NCI-H748 (cell line): Measurements from ENCODE around the gene CPNE9.
"Not testable (repeated sequence)": the region's sequence is repeated elsewhere in the genome, so short reads cannot be mapped to it uniquely, and the experiment has no call there.

Source experiments
- DNase-seq: peaks from one replicate; lab custom pipeline; 2025; ENCODE audit not compliant: unreplicated experiment; lab: John Stamatoyannopoulos, UW

Gene CPNE9

DNA sequence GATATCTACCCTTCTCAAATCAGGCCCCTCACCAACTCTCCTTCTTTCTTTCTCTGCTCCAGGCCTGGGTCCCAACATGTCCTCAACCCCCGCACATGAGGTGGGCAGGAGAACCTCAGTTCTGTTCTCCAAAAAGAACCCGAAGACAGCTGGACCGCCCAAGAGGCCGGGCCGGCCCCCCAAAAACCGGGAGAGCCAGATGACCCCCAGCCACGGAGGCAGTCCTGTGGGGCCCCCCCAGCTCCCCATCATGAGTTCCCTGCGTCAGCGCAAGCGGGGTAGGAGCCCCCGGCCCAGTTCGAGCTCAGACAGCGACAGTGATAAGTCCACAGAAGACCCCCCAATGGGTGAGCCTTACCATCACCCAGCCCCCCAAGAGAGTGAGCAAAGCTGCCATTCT lies 40.5 kb downstream of the CPNE9 start:
- no peak for DNase-seq

DNA sequence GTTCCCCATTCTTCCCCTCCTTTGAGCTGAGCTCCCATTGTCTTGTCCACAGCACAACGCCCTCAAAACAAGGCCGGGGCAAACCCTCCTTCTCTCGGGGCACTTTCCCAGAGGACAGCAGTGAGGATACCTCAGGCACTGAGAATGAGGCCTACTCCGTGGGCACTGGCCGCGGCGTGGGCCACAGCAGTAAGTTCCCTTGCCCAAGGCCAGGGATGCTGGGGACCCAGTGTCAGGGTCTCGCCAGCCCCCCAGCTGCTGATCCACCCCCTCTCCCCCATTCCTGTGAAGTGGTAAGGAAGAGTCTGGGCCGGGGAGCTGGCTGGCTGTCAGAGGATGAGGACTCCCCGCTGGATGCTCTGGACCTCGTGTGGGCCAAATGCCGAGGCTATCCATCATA lies 41.9 kb downstream of the CPNE9 start:
- DNase-seq: no peak

DNA sequence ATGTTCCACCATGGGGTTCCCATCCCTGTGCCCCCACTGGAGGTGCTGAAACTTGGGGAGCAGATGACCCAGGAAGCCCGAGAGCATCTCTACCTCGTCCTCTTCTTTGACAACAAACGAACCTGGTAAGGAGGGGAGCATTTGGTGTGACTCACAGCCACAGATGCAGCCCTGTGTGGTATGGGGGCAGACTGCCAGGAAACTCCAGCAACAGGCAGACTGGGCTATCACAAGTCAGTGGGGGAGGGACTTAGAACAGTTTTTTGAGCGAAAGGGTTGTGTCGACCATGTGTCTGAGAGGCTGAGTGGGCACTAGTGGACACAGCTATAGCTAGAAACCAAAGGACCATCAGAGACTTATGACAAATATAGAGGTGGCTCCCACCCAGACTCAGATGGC lies 42.7 kb downstream of the CPNE9 start:
- DNase-seq: no peak

DNA sequence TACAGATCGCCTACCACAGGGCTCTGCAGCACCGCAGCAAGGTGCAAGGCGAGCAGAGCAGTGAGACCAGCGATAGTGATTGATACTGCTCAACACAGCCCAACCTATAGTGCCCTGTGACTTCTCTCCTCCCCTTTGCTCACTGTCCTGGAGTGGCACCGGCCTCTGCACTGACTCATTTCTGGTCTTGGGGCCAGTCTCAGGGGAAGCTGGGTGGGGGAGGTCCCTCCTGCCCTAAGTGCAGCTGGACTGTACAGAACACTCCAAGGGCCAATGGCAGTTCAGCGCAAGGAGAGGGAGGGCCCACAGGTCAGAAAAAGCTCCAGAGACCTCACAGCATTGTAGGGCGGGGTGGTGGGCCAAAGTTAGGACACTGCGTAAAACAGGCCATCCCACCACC lies 43.6 kb downstream of the CPNE9 start:
- DNase-seq: no peak

DNA sequence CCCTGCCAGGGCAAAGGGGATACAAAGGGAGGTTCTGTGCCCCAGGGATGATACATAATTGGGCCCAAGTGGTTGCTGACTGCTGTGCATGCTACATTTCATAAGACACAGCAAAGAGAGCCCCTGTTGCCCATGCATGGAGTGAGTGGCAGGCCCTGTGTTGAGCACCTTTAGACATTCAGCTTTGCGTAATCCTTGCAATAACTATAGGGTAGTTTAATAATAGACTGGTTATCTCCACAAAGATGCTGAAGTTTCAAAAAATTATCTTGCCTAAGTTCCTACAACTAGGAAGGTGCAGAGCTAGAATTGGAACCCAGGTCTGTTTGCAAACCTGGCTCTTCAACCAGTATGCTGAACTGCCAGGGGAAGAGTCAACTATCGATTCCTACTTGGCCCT lies 44.4 kb downstream of the CPNE9 start:
- DNase-seq: no peak

DNA sequence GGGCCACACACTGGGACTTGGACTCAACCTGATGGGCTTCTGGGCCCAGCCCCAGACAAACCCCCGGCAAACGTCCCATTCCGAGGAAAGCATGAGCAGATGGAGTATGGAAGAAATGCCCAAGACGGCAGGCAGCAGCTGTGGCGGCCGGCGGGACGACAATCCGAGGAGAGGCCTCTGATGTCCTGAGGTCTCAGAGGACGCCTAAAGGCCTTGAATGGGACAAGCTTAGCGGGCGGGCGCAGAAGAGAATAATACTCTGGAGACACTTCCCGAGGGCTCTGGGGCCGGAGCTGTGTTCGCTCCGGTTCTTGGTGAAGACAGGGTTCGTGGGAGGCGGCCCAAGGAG lies 45.6 kb downstream of the CPNE9 start:
- no peak for DNase-seq

DNA sequence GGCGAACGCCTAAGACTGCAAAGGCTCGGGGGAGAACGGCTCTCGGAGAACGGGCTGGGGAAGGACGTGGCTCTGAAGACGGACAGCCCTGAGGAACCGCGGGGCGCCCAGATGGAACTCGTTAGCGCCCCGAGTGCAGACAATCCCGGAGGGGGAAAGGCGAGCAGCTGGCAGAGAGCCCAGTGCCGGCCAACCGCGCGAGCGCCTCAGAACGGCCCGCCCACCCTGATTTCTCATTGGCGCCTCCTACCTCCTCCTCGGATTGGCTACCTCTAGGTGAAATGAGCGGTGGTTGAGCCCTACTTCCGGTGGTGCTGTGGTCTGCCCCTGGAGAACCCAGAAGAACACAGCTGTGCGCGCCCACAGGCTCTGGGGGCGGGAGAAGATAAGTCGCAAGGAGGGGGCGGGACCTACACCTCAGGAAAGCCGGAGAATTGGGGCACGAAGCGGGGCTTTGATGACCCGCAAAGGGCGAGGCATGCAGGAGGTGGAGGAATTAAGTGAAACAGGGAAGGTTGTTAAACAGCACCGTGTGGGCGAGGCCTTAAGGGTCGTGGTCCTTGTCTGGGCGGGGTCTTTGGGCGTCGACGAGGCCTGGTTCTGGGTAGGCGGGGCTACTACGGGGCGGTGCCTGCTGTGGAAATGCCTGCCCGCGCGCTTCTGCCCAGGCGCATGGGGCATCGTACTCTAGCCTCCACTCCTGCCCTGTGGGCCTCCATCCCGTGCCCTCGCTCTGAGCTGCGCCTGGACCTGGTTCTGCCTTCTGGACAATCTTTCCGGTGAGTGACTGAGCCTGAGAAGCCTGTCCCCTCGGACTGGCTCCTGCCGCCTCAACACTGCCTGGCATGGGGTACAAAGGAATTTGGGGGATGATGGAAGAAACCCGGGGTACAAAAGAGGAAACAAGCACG lies 46.3 kb downstream of the CPNE9 start, which contains the start of gene OGG1:
TSS of gene OGG1 (plus strand) at position 308 of the 911 bp plus-strand sequence. CDS start at position 643, 335 bp downstream.
- peak; percentile 97 for DNase-seq

DNA sequence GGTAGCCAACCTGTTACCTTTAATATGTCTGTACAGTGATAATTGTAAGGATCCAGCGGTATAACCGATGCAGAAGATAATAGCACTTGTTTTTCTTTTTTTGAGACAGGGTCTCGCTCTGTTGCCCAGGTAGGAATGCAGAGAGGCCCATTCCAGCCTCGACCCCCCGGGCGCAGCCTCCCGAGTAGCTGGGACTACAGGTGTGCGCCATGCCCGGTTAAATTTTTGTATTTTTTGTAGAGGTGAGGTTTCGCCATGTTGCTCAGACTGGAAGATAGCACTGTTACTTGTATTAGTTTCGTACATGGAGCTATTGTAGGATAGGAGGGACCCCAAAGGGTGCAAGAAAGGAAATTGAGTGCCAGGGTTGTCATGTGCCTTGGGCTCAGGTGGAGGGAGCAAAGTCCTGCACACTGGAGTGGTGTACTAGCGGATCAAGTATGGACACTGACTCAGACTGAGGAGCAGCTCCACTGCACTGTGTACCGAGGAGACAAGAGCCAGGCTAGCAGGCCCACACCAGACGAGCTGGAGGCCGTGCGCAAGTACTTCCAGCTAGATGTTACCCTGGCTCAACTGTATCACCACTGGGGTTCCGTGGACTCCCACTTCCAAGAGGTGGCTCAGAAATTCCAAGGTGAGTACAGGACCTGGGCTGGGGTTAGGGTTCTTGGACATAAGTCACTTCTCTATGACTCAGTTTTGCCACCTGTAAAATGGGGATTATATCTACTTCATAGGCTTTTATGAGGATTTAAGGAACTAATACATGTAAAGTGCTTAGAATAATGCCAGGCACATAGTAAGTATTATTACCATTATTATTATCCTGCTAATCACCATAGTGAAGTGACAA lies 47.2 kb downstream of the CPNE9 start:
- no peak for DNase-seq

DNA sequence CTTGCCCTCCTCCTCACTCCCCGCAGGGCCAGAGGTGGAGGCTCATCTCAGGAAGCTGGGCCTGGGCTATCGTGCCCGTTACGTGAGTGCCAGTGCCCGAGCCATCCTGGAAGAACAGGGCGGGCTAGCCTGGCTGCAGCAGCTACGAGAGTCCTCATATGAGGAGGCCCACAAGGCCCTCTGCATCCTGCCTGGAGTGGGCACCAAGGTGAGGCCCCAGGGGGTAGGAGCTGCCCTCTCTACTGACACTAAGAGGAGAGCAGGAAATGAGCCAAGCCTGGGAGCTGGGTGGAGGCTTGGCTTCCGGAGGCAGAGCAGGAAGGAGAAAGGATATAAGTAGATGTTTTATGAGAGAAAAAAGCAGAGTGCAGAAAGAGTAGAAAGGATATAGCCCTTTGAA lies 51.0 kb downstream of the CPNE9 start:
- no peak for DNase-seq

DNA sequence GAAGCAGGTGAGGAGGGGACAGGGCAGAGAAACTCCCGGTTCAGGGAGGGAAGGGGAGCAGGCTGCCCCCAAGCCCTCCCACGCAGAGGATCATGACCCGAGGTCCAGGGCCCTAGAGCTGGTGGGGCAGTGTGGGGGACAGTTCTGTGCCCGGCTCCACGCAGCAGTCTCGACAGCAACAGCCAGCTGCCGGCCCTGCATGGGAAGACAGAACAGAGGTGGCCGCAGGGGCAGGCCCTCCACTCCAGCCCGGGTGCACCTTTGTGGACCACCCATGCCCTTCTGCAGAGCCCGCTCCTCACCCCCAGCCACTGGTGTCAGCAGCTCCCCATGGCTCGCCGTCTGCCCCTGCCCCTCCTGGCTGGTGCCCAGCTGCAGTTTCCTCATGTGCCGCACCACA lies 53.8 kb downstream of the CPNE9 start:
- no peak for DNase-seq

DNA sequence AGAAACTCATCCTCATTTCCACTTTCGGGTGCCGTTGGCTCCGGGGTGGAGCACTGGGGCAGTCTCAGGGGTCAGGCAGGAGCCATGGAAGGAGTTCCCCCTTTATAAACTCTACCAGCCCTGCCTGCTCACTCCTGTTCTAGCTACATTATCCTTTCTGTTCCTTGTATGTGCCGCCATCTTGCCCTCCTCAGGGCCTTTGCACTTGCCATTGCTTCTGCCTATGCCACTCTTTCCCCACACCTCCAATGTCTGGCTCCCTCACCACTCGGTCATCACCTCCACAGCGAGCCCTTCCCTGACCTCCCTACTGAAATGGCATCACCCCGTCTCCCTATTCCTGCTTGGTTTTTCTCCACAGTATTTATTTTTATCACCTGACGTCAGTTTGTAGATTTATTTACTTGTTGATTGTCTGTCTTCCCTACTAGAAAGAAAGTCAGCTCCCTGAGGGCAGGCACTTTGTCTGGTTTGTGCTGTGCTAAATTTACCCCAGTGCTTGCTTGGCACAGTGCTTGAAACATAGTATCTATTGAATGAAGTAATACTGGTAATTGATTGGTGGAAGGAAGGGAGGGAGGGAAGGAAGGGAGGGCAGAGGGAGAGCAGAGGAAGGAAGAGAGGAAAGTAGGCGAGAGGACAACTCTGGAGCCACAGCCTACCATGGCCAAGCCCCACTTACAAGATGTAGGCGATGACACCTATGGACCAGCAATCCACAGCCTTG lies 57.3 kb downstream of the CPNE9 start:
- no peak for DNase-seq

DNA sequence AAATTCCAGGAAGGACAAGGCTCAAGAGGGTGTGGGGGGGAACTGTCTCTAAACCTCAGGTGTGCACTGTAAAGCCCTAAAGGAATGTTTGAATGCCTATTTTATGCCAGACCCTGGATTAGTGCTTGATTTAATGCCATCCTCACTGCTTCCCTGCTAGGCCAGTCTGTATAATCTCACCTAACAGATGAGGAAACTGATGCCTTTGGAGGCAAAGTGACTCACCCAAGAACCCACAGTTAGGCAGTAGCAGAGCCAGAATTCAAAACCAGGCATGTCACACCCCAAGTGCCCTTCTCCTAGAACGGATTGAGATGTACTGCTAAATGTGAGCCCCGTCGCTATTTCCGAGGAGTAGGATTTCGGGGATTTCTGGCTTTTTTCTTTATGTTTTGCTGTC lies 58.3 kb downstream of the CPNE9 start:
- DNase-seq: no peak

DNA sequence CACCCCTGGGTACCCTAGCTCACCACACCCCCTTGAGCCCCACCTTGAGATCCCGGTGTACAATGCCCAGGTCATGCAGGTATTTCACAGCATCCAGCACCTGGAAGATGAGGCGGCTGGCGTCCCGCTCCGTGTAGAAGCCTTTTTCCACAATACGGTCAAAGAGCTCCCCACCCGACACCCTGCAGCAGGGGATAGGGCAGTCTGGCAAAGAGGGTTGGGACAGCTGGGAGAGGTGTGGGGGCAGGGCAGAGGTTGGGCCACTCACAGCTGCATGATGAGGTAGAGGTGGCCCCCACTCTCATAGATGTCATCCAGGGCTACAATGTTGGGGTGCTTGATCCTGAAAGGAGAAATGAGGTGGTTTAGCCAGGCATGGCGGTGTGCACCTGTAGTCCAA lies 59.2 kb downstream of the CPNE9 start:
- DNase-seq: no peak

DNA sequence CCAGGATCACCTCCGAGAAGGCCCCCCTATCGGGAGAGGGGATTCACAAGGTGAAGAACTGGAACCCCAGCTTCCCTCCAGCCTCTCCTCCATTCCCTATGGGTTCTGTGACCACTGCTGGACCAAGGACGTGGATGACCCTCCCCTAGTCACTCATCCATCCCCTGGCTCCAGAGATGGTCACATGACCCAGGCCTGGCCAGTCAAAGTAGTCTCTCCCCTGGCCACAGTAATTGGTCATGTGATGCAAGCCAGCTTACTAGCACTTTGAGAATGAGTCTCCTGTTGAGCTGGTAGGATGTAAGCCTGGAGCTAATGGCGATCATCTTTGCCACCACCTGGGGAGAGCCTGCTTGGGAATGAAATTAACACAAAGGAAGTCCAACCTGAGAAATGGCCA lies 62.2 kb downstream of the CPNE9 start:
- DNase-seq: no peak

DNA sequence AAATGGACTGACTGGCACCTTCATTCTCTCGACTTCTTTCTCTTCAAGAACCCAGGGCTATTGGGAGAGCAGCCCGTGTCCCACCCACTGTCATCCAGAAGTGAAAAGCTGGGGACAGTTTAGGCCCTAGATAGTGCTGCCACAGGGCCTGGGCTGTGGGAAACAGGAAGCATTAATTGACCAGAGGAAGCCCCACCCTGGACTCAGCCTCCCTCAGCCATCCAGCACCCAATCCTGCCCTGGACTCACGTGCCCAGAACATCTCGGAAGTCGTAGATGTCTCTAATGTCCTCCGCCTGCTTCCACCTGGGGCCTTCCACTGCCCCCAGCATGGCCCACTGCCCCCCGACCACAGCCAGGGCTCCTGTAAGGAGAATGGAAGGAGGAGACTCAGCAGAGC lies 63.8 kb downstream of the CPNE9 start:
- DNase-seq: no peak

DNA sequence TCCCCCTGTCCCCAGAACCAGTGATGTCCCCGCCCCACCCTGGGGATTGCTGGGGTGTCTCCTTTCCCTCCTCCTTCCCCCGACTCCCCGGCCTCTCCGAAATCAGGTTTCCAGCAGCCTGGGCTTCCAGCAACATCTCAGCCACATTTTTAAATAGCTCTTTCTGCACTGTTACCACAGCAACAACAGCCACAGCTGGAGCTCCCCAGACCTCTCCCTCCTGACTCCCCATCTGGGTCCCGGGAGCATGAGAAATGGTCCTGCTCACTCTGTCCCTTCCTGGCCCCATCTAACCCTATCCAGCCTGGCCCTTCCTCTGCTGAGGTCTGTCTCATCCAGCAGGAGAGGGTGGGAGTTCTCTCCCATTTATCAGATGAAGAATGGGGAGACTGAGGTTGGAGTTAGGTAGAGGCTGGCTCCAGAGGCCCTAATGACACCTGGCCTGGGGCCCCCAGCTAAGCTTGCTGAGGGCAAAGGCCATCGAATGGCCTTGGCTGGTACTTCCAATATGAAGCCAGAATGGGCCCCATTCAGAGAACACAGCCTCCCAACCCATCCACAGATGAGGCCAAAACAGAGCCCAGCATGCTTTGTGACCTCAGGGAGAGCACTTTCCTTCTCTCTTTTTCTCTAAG lies 64.6 kb downstream of the CPNE9 start:
- no peak for DNase-seq

DNA sequence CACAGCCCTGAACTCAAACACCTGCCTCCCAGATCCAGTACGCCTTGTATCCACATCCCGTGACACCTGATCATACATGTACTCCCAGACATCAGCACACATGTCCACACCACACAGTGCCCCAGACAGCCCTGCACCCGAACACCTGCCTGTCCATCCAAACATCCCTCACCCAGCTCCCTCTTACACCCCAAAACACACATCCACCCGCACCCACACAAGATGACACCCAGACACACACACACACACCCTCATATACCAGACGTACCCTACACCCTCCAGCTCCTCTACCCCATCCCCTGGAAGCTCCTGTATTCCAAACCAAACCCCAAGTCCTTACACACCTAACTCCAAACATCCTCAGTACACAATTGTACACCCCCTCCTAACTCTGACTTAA lies 65.4 kb downstream of the CPNE9 start:
- no peak for DNase-seq

DNA sequence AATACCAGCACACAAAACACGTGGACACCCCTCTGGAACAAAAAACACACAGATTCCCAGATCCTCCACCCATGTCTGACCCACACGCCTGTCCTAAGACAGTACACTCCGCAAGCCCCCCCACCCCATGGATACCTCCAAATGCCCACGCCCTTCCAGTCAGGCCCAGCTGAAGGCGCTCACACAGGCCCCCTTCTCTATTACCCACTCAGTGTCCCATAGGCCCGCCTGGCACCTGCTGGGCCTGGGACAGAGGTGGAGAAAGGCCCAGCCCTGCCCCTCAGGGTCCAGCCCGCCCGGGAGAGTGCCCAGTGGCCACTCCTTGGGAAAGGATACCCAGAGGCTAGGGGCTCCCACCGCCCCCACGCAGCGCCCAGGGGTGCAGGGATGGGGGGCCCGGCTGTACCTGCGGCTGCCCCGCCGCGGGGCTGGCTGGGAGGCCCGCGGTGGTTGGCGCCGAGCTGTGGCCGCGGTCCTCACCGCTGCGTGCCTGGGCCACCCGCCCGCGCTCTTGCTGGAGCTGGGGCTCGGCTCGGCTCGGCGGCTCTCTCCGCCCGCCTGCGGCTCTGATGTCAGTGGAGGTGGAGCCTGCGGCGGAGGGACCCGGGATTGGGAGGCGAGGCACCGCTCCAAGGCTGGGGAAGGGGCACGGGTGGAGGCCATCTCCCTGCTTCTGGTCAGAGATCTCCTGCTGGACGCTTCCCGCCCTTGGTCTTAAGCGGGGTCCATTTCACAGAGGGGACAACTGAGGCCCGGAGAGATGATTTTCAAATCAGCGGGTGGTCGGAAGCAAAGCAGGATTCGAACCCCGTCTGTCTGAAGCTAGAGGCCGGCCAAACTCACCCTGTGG lies 66.0 kb downstream of the CPNE9 start, which contains the start of gene CAMK1:
TSS of gene CAMK1 (minus strand) at position 522 of the 850 bp plus-strand sequence. CDS start 2,198 bp downstream, outside the sequence.
- DNase-seq: peak; percentile 51

DNA sequence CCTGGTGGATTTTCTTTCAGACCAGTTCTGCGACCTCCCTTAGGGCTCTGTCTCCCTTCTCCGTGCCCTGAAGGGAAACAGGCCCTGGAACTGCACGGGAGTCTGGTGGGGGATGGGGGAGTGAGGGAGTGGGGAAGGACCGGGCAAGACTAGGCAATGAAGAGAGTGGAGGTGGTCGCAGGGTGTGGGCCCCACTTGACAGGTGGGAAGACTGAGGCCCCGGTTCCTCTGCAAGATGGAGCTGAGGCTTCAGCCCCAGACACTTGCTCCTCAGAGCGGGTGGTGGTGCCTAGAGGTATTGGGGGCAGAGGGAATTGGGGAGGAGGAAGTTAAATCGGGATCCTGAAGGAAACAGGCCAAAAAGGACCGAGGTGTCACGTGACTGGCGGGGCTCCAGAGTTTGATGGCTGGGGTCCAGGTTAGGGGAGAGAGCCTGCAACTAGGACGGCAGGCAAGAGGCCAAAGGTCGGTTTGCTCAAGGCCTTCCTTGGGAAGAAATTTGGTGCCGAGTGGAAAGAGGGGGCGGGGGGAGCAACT lies 66.7 kb downstream of the CPNE9 start:
- no peak for DNase-seq

DNA sequence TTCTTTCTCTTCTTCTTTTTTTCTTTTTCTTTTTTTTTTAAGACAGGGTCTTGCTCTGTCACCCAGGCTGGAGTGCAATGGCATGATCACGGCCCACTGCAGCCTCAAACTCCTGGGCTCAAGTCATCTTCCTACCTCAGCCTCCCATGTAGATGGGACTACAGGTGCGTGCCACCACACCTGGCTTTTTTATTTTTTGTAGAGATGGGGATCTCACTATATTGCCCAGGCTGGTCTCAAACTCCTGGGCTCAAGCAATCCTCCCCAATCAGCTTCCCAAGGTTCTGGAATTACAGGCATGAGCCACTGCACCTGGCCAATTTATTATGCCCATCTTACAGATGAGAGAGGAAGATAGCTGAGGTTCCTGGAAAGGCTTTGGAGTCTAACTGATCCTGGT lies 67.4 kb downstream of the CPNE9 start:
- not testable (repeated sequence) for DNase-seq
